HFFc6 (cell line): Measurements from ENCODE around the gene CHD2. TPM values are rescaled to one million over a fixed set of nuclear protein-coding genes. Genes with fewer than 3 reads are reported as not detected.

Source experiments
- DNase-seq: peaks from one replicate; pipeline ENCODE4 v3.0.0-alpha.2; 2018
- H3K27ac Mint-ChIP-seq: 2 replicates; pipeline ENCODE4 v1.8.0; 2020; ENCODE audit warnings: mild to moderate bottlenecking, mixed read lengths
- H3K27me3 Mint-ChIP-seq: 2 replicates; pipeline ENCODE4 v1.8.0; 2021; ENCODE audit warnings: mild to moderate bottlenecking, moderate library complexity, mixed read lengths; ENCODE audit not compliant: insufficient read depth
- H3K36me3 Mint-ChIP-seq: 2 replicates; pipeline ENCODE4 v1.8.0; 2021; ENCODE audit warnings: low read depth, mixed read lengths
- H3K4me1 Mint-ChIP-seq: 2 replicates; pipeline ENCODE4 v1.8.0; 2020; ENCODE audit warnings: low read depth, mixed read lengths
- H3K4me3 Mint-ChIP-seq: 2 replicates; pipeline ENCODE4 v1.8.0; 2020; ENCODE audit warnings: mild to moderate bottlenecking, moderate library complexity, mixed read lengths
- H3K9me3 Mint-ChIP-seq: 2 replicates; pipeline ENCODE4 v1.8.0; 2020; ENCODE audit warnings: mild to moderate bottlenecking, mixed read lengths
- CTCF ChIP-seq: fragments of 200-600 bp; sonication (generic); IDR thresholded peaks from 2 replicates; pipeline ENCODE4 v1.5.0; 2021; ENCODE audit warnings: antibody characterized with exemption, mild to moderate bottlenecking
- total RNA-seq, 6 experiments: library from RNA; stranded (reverse); fragmentation: NEBNext Ultra II Directional; extraction: Animal tissue kit (Norgen Biotek cat#: 25700); gene quantifications; 2 replicates in 1 of 6; 3 replicates in 5 of 6; pipeline ENCODE4 v1.2.3, GENCODE V29; 2021

CHD2 gene
- total RNA-seq, 6 experiments from 2014 or later, result 47.5 to 65.3 (median 57.2) TPM

DNA sequence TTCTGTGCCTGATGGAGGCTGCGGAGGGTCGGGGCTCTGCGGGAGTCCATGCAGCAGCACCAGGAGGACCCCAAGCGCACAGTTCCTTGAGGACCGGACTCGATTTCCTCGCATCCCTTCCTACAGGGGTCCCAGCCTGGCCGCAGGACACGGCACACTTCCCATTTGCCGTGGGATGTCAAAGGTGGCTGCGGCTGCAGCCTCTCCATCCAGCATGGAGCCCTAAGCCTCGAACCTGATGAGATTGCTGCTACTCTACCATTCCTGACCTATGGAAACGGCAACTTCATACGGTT is 148.2 kb downstream of the CHD2 start:
- H3K4me3 Mint-ChIP-seq, result no peak overlapping the region
- no peak for TF ChIP-seq CTCF
- peaks cover 11% of the 10 kb centered on the region for H3K27me3 Mint-ChIP-seq
- H3K27ac Mint-ChIP-seq, result no peak overlapping the region
- no peak for DNase-seq
- H3K36me3 Mint-ChIP-seq, result peaks cover 9% of the 10 kb centered on the region; the same call in 1 of the 2 replicates
- H3K9me3 Mint-ChIP-seq, result peaks cover 6% of the 10 kb centered on the region
- no peaks in the 10 kb centered on the region for H3K4me1 Mint-ChIP-seq

- Mint-ChIP-seq H3K27ac (no peak overlapping the region), H3K4me1 (no peaks in the 10 kb centered on the region), H3K36me3 (peaks cover 9% of the 10 kb centered on the region; the same call in 1 of the 2 replicates), H3K27me3 (peaks cover 13% of the 10 kb centered on the region), H3K4me3 (no peak overlapping the region), H3K9me3 (peaks cover 6% of the 10 kb centered on the region)
- no peak for TF ChIP-seq CTCF
- no peak for DNase-seq
Measured at GRCh38 chr15:93048759-93049161, 148.6 kb downstream of the CHD2 start.

GRCh38 chr15:93049233-93049632 is 149.1 kb downstream of the CHD2 start:
- H3K4me3 Mint-ChIP-seq, result no peak overlapping the region
- H3K4me1 Mint-ChIP-seq, result no peaks in the 10 kb centered on the region
- H3K36me3 Mint-ChIP-seq, result peaks cover 9% of the 10 kb centered on the region; the same call in 1 of the 2 replicates
- no peak overlapping the region for H3K27ac Mint-ChIP-seq
- peaks cover 6% of the 10 kb centered on the region for H3K9me3 Mint-ChIP-seq
- H3K27me3 Mint-ChIP-seq, result peaks cover 15% of the 10 kb centered on the region
- DNase-seq, result no peak
- TF ChIP-seq CTCF, result no peak

DNA sequence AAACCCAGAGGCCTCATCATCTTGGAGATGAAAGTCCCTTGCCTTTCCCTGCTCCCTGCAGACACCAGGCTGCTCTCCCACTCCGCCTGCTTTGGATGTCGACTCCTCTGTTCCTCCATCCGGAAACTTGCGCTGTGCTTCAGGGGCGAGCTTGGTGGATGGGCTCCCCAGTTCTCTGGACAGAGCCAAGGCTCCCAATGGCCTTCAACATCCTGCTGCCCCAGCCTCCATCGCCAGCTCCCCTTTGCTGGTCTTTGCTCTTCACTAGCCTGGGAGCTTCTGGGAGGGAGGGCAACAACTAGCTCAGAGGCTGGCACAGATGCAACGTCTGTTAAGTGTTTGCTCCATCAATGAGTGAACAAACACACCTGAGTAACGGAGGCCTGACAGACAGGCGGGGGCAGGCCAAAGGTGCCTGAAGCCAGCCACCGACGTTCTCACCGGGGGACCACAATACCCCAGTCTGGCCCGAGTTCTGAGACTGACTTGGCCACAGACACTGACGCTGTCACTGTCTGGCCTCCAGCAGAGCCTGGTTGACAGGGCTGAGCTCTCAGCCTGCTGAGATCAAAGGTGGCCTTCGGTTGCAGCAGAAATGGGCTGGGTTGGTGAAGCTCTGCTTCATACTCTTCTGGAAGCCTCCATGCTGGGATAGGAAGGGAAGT is 149.9 kb downstream of the CHD2 start:
- peaks cover 9% of the 10 kb centered on the region; the same call in 1 of the 2 replicates for H3K36me3 Mint-ChIP-seq
- no peak overlapping the region for H3K4me3 Mint-ChIP-seq
- no peak for TF ChIP-seq CTCF
- peaks cover 20% of the 10 kb centered on the region for H3K27me3 Mint-ChIP-seq
- H3K9me3 Mint-ChIP-seq, result peaks cover 6% of the 10 kb centered on the region
- H3K4me1 Mint-ChIP-seq, result no peaks in the 10 kb centered on the region
- no peak for DNase-seq
- H3K27ac Mint-ChIP-seq, result no peak overlapping the region

DNA sequence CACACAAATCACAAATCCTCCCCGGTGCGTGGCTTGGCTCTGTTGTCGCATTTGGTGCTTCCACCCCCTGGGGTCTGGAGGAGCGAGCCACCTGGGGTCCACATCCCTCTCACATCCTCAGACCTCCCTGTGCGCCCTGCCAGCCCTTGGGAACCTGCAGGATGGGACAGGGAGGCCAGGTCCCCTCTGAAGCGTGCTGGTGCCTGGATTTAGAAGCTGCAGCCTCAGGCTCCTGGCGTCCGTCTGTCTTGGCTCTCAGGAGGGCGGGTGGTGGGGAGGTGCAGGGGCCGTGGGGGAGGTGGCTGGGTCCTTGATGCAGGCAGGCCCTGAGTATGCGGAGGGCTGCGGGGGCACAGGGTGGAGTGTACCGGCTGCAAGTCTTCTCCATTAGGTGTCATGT is 150.5 kb downstream of the CHD2 start:
- no peak for TF ChIP-seq CTCF
- peaks cover 9% of the 10 kb centered on the region; the same call in 1 of the 2 replicates for H3K36me3 Mint-ChIP-seq
- H3K9me3 Mint-ChIP-seq, result peaks cover 6% of the 10 kb centered on the region
- no peak overlapping the region for H3K27ac Mint-ChIP-seq
- H3K4me1 Mint-ChIP-seq, result no peaks in the 10 kb centered on the region
- no peak for DNase-seq
- no peak overlapping the region for H3K4me3 Mint-ChIP-seq
- peaks cover 24% of the 10 kb centered on the region for H3K27me3 Mint-ChIP-seq
